SJSA1 (cell line): ENCODE data around the gene MRPS30. TPM values are rescaled to one million over a fixed set of nuclear protein-coding genes. Genes with fewer than 3 reads are reported as not detected.
"Not testable (repeated sequence)": the region's sequence is repeated elsewhere in the genome, so short reads cannot be mapped to it uniquely, and the experiment has no call there.

Experiments
- DNase-seq, 2 experiments: peaks; one replicate each; pipeline ENCODE4 v3.0.0-alpha.2; 2015 to 2020; ENCODE audit warnings: low spot score in 2 of 2, low read depth in 1 of 2
- H3K27ac ChIP-seq: fragments of 250-450 bp; sonication (Bioruptor Pico); 2 replicates; pipeline ENCODE4 v1.5.1; 2020; ENCODE audit warnings: mild to moderate bottlenecking, moderate library complexity
- H3K27me3 ChIP-seq: fragments of 250-450 bp; sonication (Bioruptor Pico); replicated peaks from 2 replicates; pipeline ENCODE4 v1.5.1; 2020; ENCODE audit warnings: mild to moderate bottlenecking, moderate library complexity
- H3K36me3 ChIP-seq: fragments of 250-450 bp; sonication (Bioruptor Pico); 2 replicates; pipeline ENCODE4 v1.5.1; 2020; ENCODE audit warnings: mild to moderate bottlenecking
- H3K4me1 ChIP-seq: fragments of 250-450 bp; sonication (Bioruptor Pico); replicated peaks from 2 replicates; pipeline ENCODE4 v1.6.1; 2021; ENCODE audit warnings: mild to moderate bottlenecking
- H3K4me3 ChIP-seq: fragments of 250-450 bp; sonication (Bioruptor Pico); 2 replicates; pipeline ENCODE4 v1.5.1; 2020; ENCODE audit warnings: mild to moderate bottlenecking
- H3K9me3 ChIP-seq: fragments of 250-450 bp; sonication (Bioruptor Pico); replicated peaks from 2 replicates; pipeline ENCODE4 v1.5.1; 2020; ENCODE audit warnings: mild to moderate bottlenecking
- total RNA-seq: library from RNA; depleted of rRNA; stranded (reverse); fragments of >200 nt; shearing (Covaris generic); gene quantifications from 2 replicates; pipeline ENCODE4 v1.2.3, GENCODE V29; 2014

MRPS30 gene
- total RNA-seq, 1 experiment from 2014 or later: 99.0 TPM

- Histone ChIP-seq H3K36me3 (no peaks in the 10 kb centered on the region), H3K27me3 (no peaks in the 10 kb centered on the region), H3K4me3 (no peak overlapping the region), H3K9me3 (no peaks in the 10 kb centered on the region), H3K4me1 (no peaks in the 10 kb centered on the region), H3K27ac (no peak overlapping the region)
- DNase-seq: no peak
These were observed 13.3 kb upstream of the MRPS30 start for GRCh38 chr5:44795496-44795895.

GRCh38 chr5:44797841-44798240, 10.9 kb upstream of the MRPS30 start:
- no peaks in the 10 kb centered on the region for H3K27me3 ChIP-seq
- H3K36me3 ChIP-seq: no peaks in the 10 kb centered on the region
- H3K4me1 ChIP-seq: no peaks in the 10 kb centered on the region
- no peak overlapping the region for H3K27ac ChIP-seq
- no peak overlapping the region for H3K4me3 ChIP-seq
- H3K9me3 ChIP-seq: no peaks in the 10 kb centered on the region
- DNase-seq: no peak

- no peaks in the 10 kb centered on the region for H3K9me3 ChIP-seq
These were observed 6.8 kb upstream of the MRPS30 start for GRCh38 chr5:44801992-44802391.

GRCh38 chr5:44806608-44807007, 2.1 kb upstream of the MRPS30 start:
- Histone ChIP-seq H3K4me1 (peaks cover 8% of the 10 kb centered on the region), H3K27me3 (no peaks in the 10 kb centered on the region), H3K27ac (no peak overlapping the region), H3K9me3 (no peaks in the 10 kb centered on the region), H3K4me3 (no peak overlapping the region), H3K36me3 (peaks cover 22% of the 10 kb centered on the region)
- DNase-seq: no peak

More at GRCh38 chr5:44801992-44802391, 6.8 kb upstream of the MRPS30 start:
- no peaks in the 10 kb centered on the region for H3K4me1 ChIP-seq
- H3K36me3 ChIP-seq: no peaks in the 10 kb centered on the region
- no peak overlapping the region for H3K27ac ChIP-seq
- no peak for DNase-seq
- no peak overlapping the region for H3K4me3 ChIP-seq
- no peaks in the 10 kb centered on the region for H3K27me3 ChIP-seq

- DNase-seq: no peak
These were observed 1.5 kb upstream of the MRPS30 start for GRCh38 chr5:44807269-44807668.

GRCh38 chr5:44809215-44809955, 638 bp downstream of the MRPS30 start:
- Histone ChIP-seq H3K4me1 (peaks cover 8% of the 10 kb centered on the region), H3K36me3 (peaks cover 49% of the 10 kb centered on the region), H3K27me3 (no peaks in the 10 kb centered on the region), H3K27ac (peak overlapping the region; percentile 33), H3K4me3 (peak overlapping the region; percentile 82), H3K9me3 (no peaks in the 10 kb centered on the region)
- DNase-seq: peak; percentile 48 to 49

More at GRCh38 chr5:44807269-44807668, 1.5 kb upstream of the MRPS30 start:
- Histone ChIP-seq H3K4me1 (peaks cover 8% of the 10 kb centered on the region), H3K27ac (no peak overlapping the region), H3K9me3 (no peaks in the 10 kb centered on the region), H3K36me3 (peaks cover 28% of the 10 kb centered on the region), H3K4me3 (no peak overlapping the region), H3K27me3 (no peaks in the 10 kb centered on the region)

- DNase-seq: no peak
- no peak overlapping the region; the same call in 1 of the 2 replicates for H3K27ac ChIP-seq
These were observed 1.2 kb downstream of the MRPS30 start for GRCh38 chr5:44809956-44810420.

GRCh38 chr5:44814761-44815160, 6.0 kb downstream of the MRPS30 start:
- Histone ChIP-seq H3K4me3 (no peak overlapping the region), H3K27me3 (no peaks in the 10 kb centered on the region), H3K36me3 (peaks cover 79% of the 10 kb centered on the region), H3K27ac (no peak overlapping the region), H3K9me3 (no peaks in the 10 kb centered on the region), H3K4me1 (peaks cover 8% of the 10 kb centered on the region)
- no peak for DNase-seq

More at GRCh38 chr5:44809956-44810420, 1.2 kb downstream of the MRPS30 start:
- Histone ChIP-seq H3K4me1 (peaks cover 8% of the 10 kb centered on the region), H3K27me3 (no peaks in the 10 kb centered on the region), H3K9me3 (no peaks in the 10 kb centered on the region), H3K4me3 (peak overlapping the region; percentile 82), H3K36me3 (peaks cover 55% of the 10 kb centered on the region)

- DNase-seq: no peak
- Histone ChIP-seq H3K9me3 (no peaks in the 10 kb centered on the region), H3K4me1 (no peaks in the 10 kb centered on the region), H3K4me3 (no peak overlapping the region), H3K27me3 (no peaks in the 10 kb centered on the region), H3K36me3 (peaks cover 26% of the 10 kb centered on the region), H3K27ac (no peak overlapping the region)
These were observed 12.4 kb downstream of the MRPS30 start for GRCh38 chr5:44821164-44821563.

GRCh38 chr5:44824662-44825061, 15.9 kb downstream of the MRPS30 start:
- H3K27ac ChIP-seq, H3K4me3 ChIP-seq, H3K4me1 ChIP-seq, H3K36me3 ChIP-seq, DNase-seq, H3K9me3 ChIP-seq, H3K27me3 ChIP-seq: not testable (repeated sequence)

GRCh38 chr5:44827681-44828080, 18.9 kb downstream of the MRPS30 start:
- Histone ChIP-seq H3K27ac (no peak overlapping the region), H3K36me3 (no peaks in the 10 kb centered on the region)

GRCh38 chr5:44828719-44829118, 20.0 kb downstream of the MRPS30 start:
- H3K4me3 ChIP-seq: no peak overlapping the region
- H3K9me3 ChIP-seq: no peaks in the 10 kb centered on the region
- no peaks in the 10 kb centered on the region for H3K27me3 ChIP-seq
- DNase-seq: no peak
- H3K36me3 ChIP-seq: no peaks in the 10 kb centered on the region
- no peaks in the 10 kb centered on the region for H3K4me1 ChIP-seq
- H3K27ac ChIP-seq: no peak overlapping the region

More at GRCh38 chr5:44827681-44828080, 18.9 kb downstream of the MRPS30 start:
- DNase-seq: no peak
- H3K4me1 ChIP-seq: no peaks in the 10 kb centered on the region
- H3K27me3 ChIP-seq: no peaks in the 10 kb centered on the region
- H3K9me3 ChIP-seq: no peaks in the 10 kb centered on the region
- H3K4me3 ChIP-seq: no peak overlapping the region

- no peaks in the 10 kb centered on the region for H3K27me3 ChIP-seq
These were observed 22.2 kb downstream of the MRPS30 start for GRCh38 chr5:44830951-44831350.

GRCh38 chr5:44833249-44833648, 24.5 kb downstream of the MRPS30 start:
- H3K4me3 ChIP-seq: no peak overlapping the region
- no peaks in the 10 kb centered on the region for H3K36me3 ChIP-seq
- DNase-seq: no peak
- no peaks in the 10 kb centered on the region for H3K27me3 ChIP-seq
- H3K27ac ChIP-seq: no peak overlapping the region
- H3K9me3 ChIP-seq: no peaks in the 10 kb centered on the region
- no peaks in the 10 kb centered on the region for H3K4me1 ChIP-seq

More at GRCh38 chr5:44830951-44831350, 22.2 kb downstream of the MRPS30 start:
- no peaks in the 10 kb centered on the region for H3K36me3 ChIP-seq
- H3K4me1 ChIP-seq: no peaks in the 10 kb centered on the region
- no peak overlapping the region for H3K27ac ChIP-seq
- H3K4me3 ChIP-seq: no peak overlapping the region
- H3K9me3 ChIP-seq: no peaks in the 10 kb centered on the region
- no peak for DNase-seq
